Activated T-helper 2 cell treated with anti-CD3 and anti-CD28 coated beads, Interferon-gamma antibody, Interleukin-2, Interleukin-4, amounts not matched to agents 10 μg/mL and 5 μg/mL and 100 μg/mL, durations not matched to agents 14 hours and 24 hours and 36 hours (primary cell): ENCODE results near the gene NTRK1. TPM values are rescaled to one million over a fixed set of nuclear protein-coding genes. Genes with fewer than 3 reads are reported as not detected.

Source experiments
- DNase-seq: peaks from one replicate; pipeline ENCODE4 v3.0.0; 2021; ENCODE audit warnings: low spot score
- H3K27ac Mint-ChIP-seq: one replicate; pipeline ENCODE4 v1.8.0; 2021; ENCODE audit warnings: mixed read lengths
- H3K27me3 Mint-ChIP-seq: one replicate; pipeline ENCODE4 v1.8.0; 2021; ENCODE audit warnings: low read depth, mixed read lengths
- H3K36me3 Mint-ChIP-seq: one replicate; pipeline ENCODE4 v1.8.0; 2021; ENCODE audit warnings: low read depth, mixed read lengths
- H3K4me1 Mint-ChIP-seq: one replicate; pipeline ENCODE4 v1.8.0; 2021; ENCODE audit warnings: low read depth, mixed read lengths
- H3K4me3 Mint-ChIP-seq: one replicate; pipeline ENCODE4 v1.8.0; 2021; ENCODE audit warnings: low read depth, mild to moderate bottlenecking, moderate library complexity, mixed read lengths
- H3K9me3 Mint-ChIP-seq: one replicate; pipeline ENCODE4 v1.8.0; 2021; ENCODE audit warnings: mixed read lengths
- intact Hi-C: fragments of 100-400 bp; cut with micrococcal nuclease; formaldehyde crosslinking; loops from one replicate; pipeline ENCODE4 v1.15.1; 2023
- total RNA-seq: library from RNA; stranded (reverse); gene quantifications from 2 replicates; pipeline ENCODE4 v1.2.3, GENCODE V29; 2022

The NTRK1 gene
- 252 and 253 TPM in 2 replicates for total RNA-seq

DNA sequence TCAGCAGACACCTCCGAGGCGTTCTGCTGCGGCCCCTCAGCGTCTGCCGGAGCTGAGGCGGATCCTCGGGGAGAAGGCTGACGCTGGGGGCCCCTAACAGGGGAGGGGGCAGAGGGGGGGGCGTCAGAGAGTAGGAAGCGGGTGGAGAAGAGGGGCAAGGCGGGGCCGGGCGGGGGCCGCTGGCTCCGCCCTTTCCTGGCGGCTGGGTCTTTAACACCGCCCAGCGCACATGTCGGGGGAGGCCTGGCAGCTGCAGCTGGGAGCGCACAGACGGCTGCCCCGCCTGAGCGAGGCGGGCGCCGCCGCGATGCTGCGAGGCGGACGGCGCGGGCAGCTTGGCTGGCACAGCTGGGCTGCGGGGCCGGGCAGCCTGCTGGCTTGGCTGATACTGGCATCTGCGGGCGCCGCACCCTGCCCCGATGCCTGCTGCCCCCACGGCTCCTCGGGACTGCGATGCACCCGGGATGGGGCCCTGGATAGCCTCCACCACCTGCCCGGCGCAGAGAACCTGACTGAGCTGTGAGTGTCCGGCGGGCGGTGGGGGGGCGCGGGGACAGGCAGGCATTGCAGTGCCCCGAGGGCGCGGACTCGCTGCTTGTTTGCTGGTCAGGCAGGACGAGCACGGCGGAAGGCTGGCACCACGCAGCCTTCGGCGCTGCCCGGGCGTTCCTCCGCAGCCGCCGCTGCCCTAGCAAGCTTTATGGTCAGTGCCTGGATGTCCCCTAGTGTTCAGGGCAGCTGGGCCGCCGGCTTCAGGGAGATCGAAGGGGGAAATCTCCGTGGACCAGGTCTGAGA is at the start of gene NTRK1:
TSS of gene NTRK1 (plus strand) at position 238 of the 796 bp plus-strand sequence. CDS start at position 308, 70 bp downstream.
- Mint-ChIP-seq H3K4me3 (peak within 1 kb of the TSS; percentile 87), H3K9me3 (no peaks in the 10 kb centered on the region), H3K36me3 (peaks cover 44% of the 10 kb centered on the region), H3K27me3 (peaks cover 25% of the 10 kb centered on the region), H3K4me1 (peaks cover 51% of the 10 kb centered on the region), H3K27ac (peak within 1 kb of the TSS; percentile 80)
- intact Hi-C loops: loop anchor here (1.0 to 5.0 kb wide), 5 partner anchors 9 to 271 kb away; partner anchors contain the start of genes ISG20L2 and METTL25B
- DNase-seq: peak; percentile 53

DNA sequence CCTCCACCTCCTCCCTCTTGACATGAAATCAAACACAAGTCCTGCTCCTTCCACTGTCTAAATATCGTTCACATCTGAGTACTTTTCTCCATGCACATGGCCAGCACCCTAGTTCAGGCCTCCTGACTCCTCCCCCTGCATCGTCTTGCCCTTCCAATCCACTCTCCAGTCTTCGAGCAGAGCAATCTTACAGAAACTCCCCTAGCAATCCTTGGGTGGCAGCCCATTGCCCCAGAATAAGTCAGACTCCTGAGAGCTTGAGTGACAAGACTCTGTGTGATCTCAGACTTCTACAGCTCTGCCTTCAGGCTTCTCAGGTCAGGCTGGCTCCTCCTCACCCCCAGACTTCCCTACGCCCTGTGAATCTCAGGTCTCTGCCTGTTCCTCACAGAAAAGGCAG is 49.5 kb upstream of the NTRK1 start:
- intact Hi-C loops: no loop called here
- H3K27ac Mint-ChIP-seq: peak overlapping the region; percentile 28
- H3K27me3 Mint-ChIP-seq: no peaks in the 10 kb centered on the region
- no peaks in the 10 kb centered on the region for H3K9me3 Mint-ChIP-seq
- H3K4me3 Mint-ChIP-seq: peak overlapping the region; percentile 88
- peaks cover 60% of the 10 kb centered on the region for H3K4me1 Mint-ChIP-seq
- peaks cover 98% of the 10 kb centered on the region for H3K36me3 Mint-ChIP-seq
- no peak for DNase-seq

DNA sequence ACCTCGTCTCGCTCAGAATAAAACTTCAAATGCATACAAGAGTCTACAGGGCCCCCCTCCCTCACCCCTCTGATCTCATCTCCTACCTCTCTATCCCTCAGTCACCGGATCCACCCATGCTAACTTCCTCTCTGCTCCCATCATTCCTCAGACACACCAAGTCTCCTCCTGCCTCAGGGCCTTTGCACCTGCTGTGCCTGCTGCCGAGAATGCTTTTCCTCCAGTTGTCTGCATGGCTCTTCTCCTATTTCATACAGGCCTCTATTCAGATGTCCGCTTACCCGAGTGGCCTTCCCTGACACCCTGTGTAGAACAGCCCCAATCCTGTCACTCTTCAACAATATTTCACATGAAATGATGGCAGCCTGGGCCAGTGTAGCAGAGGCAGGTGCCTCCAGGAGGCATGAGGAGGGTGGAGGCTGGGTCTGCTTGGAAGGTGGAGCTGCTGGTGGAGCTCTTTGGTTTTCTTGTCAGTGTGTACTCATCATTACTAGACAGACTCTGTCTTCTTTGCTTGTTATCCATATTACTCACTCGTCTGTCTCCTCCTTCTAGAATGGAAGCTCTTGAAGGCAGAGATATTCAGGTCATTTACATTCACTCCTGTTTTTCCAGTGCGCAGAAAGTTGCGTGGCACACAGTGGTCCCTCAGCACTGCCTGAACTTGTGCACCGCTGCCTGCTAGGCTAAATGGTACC is 48.2 kb upstream of the NTRK1 start:
- H3K4me1 Mint-ChIP-seq: peaks cover 57% of the 10 kb centered on the region
- no peaks in the 10 kb centered on the region for H3K9me3 Mint-ChIP-seq
- H3K27ac Mint-ChIP-seq: peak overlapping the region; percentile 28
- no peak for DNase-seq
- peak overlapping the region; percentile 88 for H3K4me3 Mint-ChIP-seq
- H3K27me3 Mint-ChIP-seq: no peaks in the 10 kb centered on the region
- intact Hi-C loops: no loop called here
- peaks cover 91% of the 10 kb centered on the region for H3K36me3 Mint-ChIP-seq

DNA sequence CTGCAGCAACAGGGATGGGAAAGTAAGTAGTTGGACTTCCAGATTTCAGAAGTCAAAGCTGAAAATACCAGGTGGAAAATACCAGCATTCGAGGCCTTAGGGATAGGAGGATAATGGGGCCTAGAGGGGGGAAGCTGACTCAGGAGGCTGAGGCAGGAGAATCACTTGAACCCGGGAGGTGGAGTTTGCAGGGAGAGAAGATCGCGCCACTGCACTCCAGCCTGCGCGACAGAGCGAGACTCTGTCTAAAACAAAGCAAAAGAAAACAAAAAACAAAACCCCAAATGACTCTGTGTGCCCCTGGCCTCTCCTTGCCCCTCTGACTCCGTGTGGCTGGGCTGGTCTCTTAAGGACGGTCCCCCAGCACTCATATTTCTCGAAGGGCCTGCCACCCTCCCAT is 47.4 kb upstream of the NTRK1 start:
- intact Hi-C loops: no loop called here
- Mint-ChIP-seq H3K27ac (peak overlapping the region; percentile 50), H3K9me3 (no peaks in the 10 kb centered on the region), H3K27me3 (no peaks in the 10 kb centered on the region), H3K36me3 (peaks cover 82% of the 10 kb centered on the region), H3K4me3 (peak overlapping the region; percentile 88), H3K4me1 (peaks cover 52% of the 10 kb centered on the region)
- DNase-seq: no peak

DNA sequence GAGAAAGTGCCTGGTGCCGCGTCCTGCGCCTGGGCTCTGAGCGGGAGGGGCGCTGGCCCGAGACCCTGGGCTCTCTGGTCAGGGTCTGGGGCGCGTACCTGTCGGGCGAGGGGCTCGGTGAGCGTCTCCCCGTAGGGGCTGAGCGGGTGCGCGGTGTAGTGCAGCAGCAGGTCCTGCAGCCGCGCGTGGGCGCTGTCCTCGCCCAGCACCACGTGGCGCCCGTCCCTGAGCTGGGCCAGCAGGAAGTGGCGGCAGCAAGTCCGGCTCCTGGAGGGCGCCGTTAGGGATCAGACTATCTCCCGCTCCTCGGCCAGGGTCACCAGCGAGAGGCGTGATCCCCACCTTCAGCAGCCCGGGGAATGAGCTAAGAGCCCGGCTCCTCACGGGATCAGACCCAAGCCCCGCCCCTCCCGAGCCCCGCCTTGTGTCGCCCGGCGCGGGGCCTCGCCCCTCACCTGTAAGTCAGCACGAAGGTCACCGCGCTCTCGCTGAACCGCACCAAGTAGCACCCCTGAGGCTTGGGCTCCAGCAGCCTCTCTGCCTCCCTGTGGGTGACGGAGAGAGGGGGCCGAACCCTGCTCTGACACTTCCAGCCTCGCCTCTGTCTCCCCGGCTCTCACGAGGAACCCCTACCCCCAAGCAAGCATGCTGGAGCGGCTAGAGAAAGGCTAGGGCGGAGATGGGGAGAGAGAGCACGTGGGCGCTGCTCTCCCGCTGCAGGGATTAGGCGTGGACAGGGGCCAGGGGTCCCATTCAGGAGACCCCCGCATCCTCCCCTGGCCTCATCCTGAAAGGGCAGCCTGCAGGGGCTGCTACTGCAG is 46.7 kb upstream of the NTRK1 start:
- H3K4me1 Mint-ChIP-seq: peaks cover 48% of the 10 kb centered on the region
- H3K27ac Mint-ChIP-seq: peak overlapping the region; percentile 100

DNA sequence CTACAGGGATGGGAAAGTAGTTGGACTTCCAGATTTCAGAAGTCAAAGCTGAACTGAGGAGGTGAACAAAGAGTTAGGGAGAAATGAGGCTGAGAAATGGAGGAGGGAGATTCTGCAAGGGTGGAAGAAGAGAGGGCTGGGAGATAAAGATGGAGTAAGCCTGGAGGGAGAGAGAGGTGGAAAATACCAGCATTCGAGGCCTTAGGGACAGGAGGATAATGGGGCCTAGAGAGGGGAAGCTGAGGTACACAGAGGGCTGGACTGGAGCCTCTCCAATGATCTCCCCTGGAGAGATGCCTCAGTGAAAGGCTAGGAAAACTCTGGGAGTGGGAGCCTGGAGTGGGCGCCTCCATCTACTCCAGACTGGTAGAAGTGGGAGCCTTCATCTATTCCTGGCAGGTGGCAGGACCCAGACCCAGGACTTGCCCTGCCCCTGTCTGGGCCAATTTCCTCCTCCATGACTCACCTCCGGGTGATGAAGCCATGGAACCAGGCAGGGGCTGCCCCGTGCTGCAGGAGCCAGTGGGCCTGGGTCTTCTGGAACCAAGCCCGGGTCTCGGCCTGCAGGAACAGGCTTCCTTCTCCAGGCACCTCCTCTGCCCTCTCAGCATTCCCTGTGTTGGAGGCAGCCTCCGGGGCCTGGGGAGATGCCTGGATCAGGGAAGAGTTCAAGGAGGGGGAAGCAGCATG is 45.9 kb upstream of the NTRK1 start:
- Mint-ChIP-seq H3K9me3 (no peaks in the 10 kb centered on the region), H3K4me3 (peak overlapping the region; percentile 88), H3K27ac (peak overlapping the region; percentile 100), H3K27me3 (no peaks in the 10 kb centered on the region), H3K4me1 (peaks cover 44% of the 10 kb centered on the region), H3K36me3 (peaks cover 68% of the 10 kb centered on the region)
- no peak for DNase-seq
- intact Hi-C loops: no loop called here

More for the DNA sequence above, 46.7 kb upstream of the NTRK1 start:
- peak; percentile 64 for DNase-seq
- H3K27me3 Mint-ChIP-seq: no peaks in the 10 kb centered on the region
- intact Hi-C loops: no loop called here
- H3K36me3 Mint-ChIP-seq: peaks cover 76% of the 10 kb centered on the region
- H3K4me3 Mint-ChIP-seq: peak overlapping the region; percentile 88
- no peaks in the 10 kb centered on the region for H3K9me3 Mint-ChIP-seq

DNA sequence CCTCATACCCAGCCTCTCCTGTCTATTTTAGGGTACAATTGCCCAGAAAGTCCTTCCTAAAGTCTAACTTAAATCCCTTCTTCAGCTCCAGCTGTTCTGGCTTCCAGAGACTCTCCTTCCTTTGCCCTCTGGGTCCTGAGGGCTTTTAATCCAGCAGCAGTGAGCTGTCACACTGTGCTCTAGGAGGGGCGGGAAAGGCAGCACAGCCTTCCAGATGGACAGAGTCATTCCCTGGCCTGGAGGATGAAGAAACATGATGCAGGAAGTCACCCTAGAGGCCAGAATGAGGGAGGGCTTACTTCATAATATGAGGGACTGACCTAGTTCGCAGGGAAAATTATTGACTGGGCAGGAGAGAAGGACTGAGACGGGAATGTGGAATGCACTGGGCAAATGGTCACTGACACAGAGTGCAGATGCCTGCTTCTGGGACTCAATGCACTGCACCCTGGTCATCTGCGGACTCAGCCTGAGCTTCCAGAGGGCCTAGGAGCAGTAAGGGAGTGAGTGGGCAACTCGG is 45.3 kb upstream of the NTRK1 start:
- H3K27me3 Mint-ChIP-seq: no peaks in the 10 kb centered on the region
- peak overlapping the region; percentile 100 for H3K27ac Mint-ChIP-seq
- no peak for DNase-seq
- H3K9me3 Mint-ChIP-seq: no peaks in the 10 kb centered on the region
- peak overlapping the region; percentile 88 for H3K4me3 Mint-ChIP-seq
- intact Hi-C loops: no loop called here
- H3K4me1 Mint-ChIP-seq: peaks cover 45% of the 10 kb centered on the region
- H3K36me3 Mint-ChIP-seq: peaks cover 62% of the 10 kb centered on the region

DNA sequence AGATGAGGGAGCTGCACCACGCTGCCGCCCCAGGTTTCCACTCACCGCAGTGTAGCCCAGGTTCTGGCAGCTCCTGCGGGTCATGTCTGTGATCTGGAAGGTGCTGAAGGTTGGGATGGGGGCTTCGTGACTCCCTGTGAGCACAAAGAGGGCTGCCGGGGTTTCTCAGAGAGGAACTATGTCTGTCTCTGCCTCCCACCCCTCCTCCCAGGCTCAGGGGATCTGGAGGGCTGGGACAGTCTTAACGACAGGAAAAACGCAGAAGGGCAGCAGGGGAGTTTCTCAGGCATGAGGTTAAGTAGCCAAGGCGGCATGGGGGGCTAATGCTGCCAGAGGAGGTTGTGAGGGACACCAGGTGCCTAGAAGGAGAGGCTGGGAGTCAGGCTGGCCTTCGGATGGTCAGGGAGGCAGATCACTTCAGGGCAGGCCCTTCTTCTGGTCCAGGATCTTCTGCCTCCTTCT is 44.7 kb upstream of the NTRK1 start:
- DNase-seq: no peak
- intact Hi-C loops: loop anchor here (1.0 to 2.0 kb wide), 4 partner anchors 20 to 87 kb away; partner anchors contain the start of genes ISG20L2, METTL25B and PRCC
- Mint-ChIP-seq H3K27me3 (no peaks in the 10 kb centered on the region), H3K27ac (peak overlapping the region; percentile 100), H3K36me3 (peaks cover 61% of the 10 kb centered on the region), H3K4me3 (peak overlapping the region; percentile 88), H3K4me1 (peaks cover 48% of the 10 kb centered on the region), H3K9me3 (peaks cover 6% of the 10 kb centered on the region)

DNA sequence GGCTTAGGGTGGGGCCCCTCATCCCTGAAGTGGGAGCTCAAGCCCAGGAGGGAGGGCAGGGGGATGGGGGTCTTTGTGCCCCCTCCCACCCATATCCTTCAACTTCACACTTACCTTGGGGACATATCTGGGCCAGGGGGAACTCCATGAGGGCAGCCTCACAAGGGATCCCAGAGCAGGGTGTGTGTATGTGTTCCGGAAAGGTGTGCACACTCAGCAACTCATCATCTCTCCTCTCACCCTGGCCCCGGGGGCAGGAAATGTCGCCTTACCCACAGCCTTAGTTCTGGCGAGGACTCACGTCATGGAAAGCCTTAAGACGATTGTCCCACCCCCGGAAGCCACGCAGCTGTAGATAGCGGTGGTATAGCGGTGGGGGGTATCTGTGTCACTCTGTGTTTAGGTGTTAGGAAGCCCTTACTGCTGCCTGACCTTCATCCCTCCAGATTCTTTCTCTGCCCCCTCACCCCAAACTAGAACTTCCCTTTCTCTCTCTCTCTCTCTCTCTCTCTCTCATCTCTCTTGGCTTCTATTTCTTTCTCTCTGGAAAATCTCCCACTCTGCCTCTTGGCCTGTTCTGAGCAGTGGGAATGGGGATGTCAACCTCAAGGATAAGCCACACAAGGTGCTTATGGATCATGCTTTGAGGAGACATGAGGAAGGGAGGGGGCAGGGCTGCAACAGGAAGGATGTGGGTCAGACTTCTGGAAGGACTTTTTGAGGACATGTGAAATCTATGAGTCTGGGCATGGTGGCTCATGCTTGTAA is 43.9 kb upstream of the NTRK1 start, which contains the start of gene SH2D2A:
TSS of gene SH2D2A (minus strand) at position 288 of the 768 bp plus-strand sequence. CDS start at position 148, 140 bp downstream.
- peak; percentile 94 for DNase-seq
- Mint-ChIP-seq H3K27ac (peak within 1 kb of the TSS; percentile 100), H3K9me3 (peaks cover 12% of the 10 kb centered on the region), H3K4me1 (peaks cover 48% of the 10 kb centered on the region), H3K36me3 (peaks cover 54% of the 10 kb centered on the region), H3K27me3 (no peaks in the 10 kb centered on the region), H3K4me3 (peak within 1 kb of the TSS; percentile 88)
- intact Hi-C loops: loop anchor here (1.0 to 2.0 kb wide), 4 partner anchors 20 to 88 kb away; partner anchors contain the start of genes ISG20L2, METTL25B and PRCC

DNA sequence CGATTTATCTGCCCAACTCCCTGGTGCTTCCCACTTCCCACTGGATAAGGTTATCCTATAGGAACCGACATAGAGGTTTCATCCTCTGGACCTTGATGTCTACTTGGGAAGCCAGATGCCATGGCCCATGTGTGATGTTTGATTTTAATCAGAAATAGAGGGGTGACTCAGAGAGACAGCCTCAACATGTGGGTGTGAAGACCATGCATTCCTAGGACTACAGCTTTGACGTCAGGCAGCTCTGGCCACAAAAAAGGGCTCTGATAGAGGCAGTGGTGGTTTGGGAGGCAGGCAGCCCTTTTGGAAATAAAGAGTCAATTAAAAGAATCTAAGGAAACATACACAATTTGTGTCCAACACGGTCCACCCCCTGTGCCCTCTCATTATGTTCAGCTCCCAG is 38.9 kb upstream of the NTRK1 start:
- Mint-ChIP-seq H3K9me3 (peaks cover 15% of the 10 kb centered on the region), H3K27ac (peak overlapping the region; percentile 67), H3K27me3 (no peaks in the 10 kb centered on the region), H3K4me3 (peak overlapping the region; percentile 9), H3K36me3 (peaks cover 4% of the 10 kb centered on the region), H3K4me1 (peaks cover 45% of the 10 kb centered on the region)
- intact Hi-C loops: no loop called here
- no peak for DNase-seq

DNA sequence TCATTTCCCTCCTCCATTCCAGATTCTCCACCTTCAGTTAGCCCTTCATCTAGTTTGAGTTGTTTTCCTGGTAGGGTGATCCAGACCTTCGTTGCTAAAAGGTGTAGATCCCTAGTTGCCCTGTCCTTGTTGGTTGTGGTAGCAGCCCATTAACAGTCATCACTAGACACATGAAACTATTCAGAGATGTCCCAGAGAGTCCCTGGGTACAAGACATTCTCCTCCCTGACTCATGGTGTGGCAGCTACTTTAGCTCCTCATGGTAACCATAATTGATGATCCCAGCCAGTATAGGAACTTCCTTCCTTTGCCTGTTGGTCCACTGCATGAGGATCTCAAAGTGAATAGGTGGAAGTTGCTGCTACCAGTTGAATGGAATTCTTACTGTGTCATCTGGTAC is 38.0 kb upstream of the NTRK1 start:
- intact Hi-C loops: no loop called here
- H3K36me3 Mint-ChIP-seq: peaks cover 4% of the 10 kb centered on the region
- no peak overlapping the region for H3K4me3 Mint-ChIP-seq
- H3K27ac Mint-ChIP-seq: peak overlapping the region; percentile 88
- no peak for DNase-seq
- H3K9me3 Mint-ChIP-seq: peaks cover 15% of the 10 kb centered on the region
- H3K4me1 Mint-ChIP-seq: peaks cover 42% of the 10 kb centered on the region
- no peaks in the 10 kb centered on the region for H3K27me3 Mint-ChIP-seq
